NCI-H446 treated with DMSO at 0.1 percent for 48 hours (cell line): ENCODE results near the gene SHROOM2.
"Not testable (repeated sequence)": the region's sequence is repeated elsewhere in the genome, so short reads cannot be mapped to it uniquely, and the experiment has no call there.

ENCODE experiments used
- DNase-seq: peaks from one replicate; lab custom pipeline; 2025; lab: John Stamatoyannopoulos, UW

The SHROOM2 gene

DNA sequence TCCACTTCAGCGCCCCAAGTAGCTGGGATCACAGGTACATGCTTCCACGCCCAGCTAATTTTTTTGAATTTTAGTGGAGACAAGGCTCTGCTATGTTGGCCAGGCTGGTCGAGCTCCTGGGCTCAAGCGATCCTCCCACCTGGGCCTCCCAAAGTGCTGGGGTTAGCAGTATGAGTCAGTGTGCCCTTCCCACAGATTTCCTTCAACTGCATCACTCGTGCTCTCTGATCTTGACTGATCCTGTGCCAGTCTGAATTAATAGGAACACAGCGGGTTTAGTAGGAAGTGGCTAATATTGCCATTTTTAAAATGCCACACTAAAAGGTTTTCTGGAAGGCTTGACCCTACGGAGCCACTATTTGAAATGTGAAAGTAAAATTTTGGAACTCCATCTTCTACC is 4.3 kb upstream of the SHROOM2 start:
- no peak for DNase-seq

DNA sequence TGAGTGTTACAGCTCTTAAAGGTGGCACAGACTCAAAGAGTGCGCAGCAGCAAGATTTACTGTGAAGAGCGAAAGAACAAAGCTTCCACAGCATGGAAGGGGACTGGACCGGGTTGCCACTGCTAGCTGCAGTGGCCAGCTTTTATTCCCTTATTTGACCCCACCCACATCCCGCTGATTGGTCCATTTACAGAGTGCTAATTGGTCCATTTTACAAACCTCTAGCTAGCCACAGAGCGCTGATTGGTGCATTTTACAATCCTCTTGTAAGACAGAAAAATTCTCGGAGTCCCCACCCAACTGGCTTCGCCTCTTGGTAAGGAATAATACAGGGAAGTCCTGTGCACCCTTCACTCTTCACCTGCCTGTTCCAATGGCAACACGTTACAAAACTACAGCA is 1.9 kb upstream of the SHROOM2 start:
- no peak for DNase-seq

DNA sequence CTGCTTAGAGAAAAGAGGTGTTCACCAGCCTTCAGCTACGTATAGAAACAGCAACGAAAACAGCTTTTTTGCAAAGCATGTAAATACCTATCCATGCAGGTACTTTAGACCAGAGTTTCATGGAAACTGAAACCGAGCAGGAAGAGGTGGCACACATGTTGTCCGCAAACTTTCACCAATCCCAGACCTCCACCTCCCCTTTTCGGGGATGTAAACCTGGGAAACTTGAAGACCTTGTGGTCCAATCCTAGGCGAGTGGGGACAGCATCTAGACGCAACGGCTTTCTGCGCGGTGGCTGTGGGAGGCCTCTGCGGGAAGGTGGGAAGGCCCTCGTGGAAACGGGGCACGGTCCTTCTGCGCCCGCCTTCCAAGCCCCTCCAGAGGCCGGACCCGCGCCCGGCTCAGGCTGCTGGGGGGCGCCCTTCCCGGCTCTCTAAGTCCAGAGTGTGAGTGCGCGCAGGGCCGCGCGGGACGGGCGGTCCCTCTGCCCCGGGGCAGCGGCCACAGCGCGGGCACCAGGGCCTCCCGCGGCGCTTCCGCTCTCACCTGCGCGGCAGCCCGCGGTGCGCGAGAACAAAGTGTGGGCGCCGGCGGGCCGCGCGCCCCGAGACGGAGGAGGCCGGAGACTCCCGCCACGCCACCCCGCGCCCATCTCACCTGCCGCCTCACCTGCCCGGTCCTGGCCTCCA is 830 bp upstream of the SHROOM2 start:
- DNase-seq, result no peak

DNA sequence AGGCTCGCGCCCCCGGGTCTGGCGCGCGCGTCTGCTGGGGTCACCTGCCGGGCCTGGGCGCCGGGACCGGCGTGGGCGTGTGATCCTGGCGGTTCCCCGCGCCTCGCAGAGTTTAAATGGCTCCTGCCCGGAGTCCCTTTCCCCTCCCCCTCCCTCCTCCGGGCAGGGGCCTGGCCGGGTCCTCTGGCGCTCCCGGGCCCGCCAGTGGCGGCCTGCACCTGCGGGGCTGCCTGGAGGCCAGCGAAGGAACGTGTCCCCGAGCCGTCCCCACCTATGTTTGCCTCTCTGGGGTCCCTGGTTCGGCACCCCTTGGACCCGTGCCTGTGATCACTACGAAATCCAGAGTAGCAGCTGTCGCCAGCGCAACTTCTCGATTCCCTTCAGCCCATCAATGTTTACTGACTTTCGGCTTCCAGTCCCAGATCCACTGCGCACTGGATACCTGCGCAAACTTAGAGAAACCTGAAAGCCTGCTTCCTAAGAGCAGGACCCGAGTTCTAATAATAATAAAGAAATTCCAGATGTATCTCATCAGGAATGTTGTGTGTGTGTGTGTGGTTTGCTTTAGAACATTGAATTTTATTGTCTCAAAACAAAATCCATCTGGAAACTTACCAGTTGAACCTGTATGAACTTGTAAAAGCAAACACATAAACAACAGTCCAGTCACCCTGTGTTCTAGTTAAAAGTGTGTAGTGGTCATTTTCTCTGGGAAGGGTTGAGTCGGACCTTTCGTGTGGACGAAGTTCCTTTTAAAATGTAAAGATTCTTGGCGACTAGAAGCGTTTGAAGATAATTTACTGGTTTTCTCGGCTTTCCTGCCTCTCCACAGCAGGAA is 788 bp downstream of the SHROOM2 start:
- no peak for DNase-seq

DNA sequence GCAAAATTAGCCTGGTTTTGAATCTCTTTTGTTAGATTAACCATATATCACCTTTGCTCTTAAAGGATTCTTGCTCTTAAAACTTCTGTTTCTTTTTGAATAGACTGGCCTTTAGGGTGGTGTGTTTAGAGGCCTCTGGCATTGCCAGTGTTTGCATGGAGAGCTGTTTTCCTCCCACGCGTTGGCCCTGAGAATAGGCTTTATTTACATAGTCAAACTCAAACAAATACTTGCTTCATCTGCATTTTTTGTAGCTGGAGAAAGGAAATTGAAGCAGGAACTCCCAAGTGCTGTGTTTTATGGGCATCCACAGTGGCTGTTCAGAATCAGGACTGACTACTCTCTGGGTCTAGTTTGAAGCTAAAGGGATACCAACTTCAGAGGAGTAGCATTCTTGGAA is 2.7 kb downstream of the SHROOM2 start:
- DNase-seq, result no peak

DNA sequence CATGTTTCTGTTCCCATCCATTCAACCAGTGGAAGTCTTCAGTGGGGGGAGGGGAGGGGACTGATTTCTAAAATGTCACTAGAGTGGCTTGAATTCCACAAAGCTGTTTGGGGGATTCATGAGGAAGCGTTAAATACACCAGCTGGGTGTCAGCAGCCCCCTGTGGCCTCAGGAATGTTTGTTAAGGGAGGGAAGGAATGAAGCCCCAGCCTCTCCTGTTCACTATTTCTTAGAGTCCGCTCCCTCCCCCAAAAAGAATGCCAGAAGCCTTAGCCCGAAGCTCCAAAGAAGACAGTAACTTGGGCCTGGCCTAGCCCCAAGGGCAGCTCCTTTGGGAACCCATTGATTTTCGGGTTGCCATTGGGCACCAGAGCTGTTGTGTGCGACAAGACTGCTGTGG is 3.3 kb downstream of the SHROOM2 start:
- DNase-seq, result no peak

DNA sequence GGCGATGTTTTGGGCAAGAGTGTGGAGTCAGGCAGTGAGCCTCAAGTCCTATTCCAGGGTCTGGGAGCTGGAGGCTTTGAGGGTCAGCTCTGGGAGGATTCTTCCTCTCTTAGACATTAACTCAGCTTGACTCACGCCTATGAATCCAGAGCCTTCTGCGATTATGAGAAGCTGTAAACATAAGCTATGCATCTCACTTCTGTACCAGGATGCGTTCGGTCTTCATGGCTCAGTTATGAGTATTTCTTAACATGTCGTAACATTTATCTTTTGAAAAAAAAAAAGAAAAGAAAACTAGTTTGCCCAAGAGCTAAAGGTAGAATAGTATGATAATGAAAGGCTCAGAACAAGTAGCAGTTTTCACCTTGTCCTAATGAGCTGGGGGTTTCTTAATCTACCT is 4.6 kb downstream of the SHROOM2 start:
- DNase-seq, result no peak

DNA sequence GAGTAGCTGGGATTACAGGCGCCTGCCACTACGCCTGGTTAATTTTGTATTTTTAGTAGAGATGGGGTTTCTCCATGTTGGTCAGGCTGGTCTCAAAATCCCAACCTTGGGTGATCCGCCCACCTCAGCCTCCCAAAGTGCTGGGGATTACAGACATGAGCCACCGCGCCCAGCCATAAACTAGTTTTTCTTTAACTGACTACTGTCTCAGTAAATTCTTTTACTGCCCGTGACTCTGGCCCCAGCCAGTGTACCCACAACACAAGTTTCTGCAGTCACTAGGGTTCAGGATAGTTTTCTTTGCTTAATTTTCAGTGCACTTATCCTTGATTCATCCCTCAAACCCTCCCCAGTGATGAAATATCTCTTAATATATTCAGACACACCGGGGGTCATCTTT is 8.3 kb downstream of the SHROOM2 start:
- DNase-seq, result no peak

DNA sequence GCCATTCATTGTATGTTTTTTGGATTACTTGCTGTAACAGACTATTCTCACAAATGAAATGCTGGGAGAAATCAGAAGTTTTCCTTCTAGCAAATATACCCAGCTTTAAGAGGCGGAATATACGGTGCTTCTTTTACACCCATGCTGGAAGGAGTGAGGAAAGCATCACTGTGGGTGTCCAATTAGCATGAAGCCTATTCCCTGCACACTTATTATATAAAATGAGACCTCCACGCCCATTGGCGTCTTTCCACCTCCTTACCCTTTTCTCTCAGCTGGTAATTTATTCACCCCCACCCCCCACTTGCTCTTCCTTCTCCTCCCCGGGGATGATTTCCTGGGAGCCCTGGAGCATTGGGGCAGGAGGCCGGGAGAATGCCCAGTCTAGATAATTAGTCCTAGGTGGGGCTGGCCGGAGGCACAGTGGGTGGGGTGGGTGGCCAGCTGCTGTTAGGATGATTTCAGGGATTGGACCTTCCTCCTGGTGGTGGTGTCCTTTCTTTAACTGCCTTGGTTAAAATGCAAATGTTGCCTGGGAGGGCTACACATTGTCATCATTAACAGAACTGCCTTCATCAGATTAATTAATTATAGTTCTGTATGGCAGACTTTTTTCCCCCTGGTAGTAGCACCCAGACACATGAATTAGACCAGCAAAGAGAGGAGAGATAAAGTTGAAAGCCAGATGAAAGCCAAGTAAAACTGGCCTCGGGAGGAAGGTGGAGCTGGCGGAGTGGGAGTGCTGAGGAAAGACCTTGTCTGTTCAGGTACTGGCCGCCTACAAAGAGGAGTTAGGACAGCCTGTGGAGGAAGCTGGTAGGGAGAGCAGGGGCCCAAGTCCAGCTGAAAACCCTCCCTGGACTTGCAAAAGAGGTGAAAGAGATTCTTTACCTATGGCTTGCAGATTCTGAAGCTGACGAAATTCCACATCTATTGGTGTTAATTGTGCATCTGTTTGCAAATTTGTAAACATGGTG is 11.4 kb downstream of the SHROOM2 start:
- DNase-seq, result no peak

DNA sequence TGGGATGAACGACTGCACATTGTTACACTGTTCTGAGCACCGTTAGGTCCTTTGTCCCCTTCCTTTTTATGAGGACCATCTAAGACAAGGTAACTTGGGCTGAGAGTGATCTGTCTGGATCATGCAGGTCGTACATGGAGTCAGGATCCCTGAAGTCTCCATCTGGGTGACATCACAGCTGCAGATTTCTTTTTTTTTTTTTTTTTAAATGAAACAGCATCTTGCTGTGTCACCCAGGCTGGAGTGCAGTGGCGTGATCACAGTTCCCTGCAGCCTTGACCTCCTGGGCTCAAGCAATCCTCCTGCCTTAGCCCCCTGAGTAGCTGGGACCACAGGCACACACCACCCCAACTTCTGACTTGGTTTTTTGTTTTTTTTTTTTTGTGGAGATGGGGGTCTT is 16.5 kb downstream of the SHROOM2 start:
- no peak for DNase-seq

DNA sequence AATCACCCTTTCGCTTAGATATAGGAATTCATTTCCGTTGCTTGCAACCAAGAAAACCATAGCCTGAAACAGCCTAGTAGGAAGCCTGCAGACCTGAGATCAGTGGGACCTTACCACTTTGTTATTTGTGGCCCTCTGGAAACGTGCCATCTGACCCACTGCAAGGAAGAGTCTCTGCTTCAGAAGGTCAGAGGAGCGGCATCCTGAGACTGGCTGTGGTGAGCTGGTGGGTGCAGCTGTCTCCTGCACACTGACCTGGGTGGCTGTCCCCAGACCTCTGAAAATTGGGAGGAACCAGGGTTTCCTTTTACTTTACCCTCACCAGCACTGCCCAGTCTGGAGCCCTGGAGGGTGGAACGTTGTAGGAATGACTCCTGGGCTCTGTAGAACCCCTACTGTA is 18.2 kb downstream of the SHROOM2 start:
- DNase-seq, result no peak

DNA sequence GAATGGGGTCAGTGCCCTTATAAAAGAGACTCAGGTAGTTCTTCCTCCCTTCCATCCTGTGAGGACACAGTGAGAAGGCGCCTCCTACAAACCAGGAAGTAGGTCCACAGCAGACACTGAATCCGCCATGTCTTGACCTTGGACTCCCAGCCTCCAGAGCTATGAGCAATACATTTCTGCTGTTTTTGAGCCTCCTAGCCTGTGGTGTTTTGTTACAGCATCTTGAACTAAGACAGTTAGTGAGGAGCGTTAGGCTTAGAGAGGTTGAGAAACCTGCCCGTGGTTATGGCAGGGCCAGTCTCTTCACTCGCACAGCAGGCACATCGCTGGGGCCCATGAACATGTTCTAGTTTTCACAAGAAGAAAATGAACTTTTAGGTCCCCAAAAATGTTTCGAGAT is 19.7 kb downstream of the SHROOM2 start:
- DNase-seq, result no peak

DNA sequence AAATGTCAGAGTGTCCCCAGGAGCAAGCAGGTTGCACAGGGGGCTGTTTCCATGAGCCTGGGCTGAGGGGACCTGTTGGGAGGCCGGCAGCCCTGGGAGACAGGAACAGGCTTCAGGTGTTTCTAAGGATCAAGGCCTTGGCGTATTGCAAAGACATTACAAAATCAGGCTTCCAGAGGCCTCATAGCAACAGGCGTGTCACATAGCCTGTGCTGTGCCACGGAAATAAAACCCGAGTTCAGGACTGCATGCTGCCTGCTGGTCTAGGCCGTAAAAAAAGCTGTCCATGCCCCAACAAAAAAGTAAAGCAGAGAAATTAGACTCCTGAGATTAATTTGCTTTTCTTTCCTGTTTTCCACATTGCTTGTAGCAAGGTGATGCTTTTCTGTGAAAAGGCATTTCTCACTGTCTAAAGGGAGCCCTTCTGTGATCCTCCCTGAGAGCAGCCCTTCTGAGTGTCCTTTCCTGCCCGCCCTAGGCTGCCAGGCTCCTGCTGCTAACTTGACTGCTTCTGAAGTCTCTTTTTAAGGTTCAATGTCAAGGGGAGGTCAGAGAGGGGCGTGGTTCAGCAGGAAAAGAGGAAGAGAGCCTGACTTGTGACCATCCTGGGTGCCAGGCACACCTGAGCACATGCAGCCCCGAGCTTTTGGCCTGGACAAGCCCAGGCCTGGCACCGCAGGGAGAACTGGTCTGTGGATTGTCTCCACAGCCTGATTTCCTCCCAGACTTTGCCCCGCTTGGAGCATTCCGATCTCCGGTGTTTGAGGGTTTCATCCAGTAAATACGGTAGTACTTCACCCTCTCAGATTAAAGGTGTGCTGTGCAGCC is 21.3 kb downstream of the SHROOM2 start:
- no peak for DNase-seq

DNA sequence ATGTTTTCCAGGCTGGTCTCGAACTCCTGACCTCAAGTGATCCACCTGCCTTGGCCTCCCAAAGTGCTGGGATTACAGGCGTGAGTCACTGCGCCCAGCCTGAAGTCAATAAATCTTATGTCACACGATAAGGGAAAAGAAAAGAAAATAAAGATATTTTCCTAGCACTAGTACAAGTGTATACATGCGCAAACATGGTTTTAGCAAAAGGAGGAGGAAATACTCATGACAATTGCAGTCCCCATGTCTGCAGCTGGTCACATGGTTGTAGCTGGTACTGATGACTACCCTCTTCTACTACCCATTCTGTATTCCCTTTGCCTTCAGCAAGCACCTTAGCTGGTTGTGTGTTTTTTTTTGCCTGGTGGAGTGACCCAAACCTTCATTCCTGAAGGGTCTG is 23.6 kb downstream of the SHROOM2 start:
- DNase-seq, result not testable (repeated sequence)

DNA sequence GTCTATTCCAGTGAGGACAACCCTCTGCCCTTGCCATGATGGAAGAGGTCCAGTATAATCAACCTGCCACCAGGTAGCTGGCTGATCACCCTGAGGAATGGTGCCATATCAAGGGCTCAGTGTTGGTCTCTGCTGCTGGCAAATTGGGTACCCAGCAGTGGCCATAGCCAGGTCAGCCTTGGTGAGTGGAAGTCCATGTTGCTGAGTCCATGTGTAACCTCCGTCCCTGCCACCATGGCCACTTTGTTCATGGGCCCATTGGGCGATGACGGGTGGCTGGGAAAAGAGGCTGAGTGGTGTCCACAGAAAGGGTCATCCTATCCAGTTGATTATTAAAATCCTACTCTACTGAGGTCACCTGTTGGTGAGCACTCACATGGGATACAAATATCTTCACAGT is 24.9 kb downstream of the SHROOM2 start:
- not testable (repeated sequence) for DNase-seq

DNA sequence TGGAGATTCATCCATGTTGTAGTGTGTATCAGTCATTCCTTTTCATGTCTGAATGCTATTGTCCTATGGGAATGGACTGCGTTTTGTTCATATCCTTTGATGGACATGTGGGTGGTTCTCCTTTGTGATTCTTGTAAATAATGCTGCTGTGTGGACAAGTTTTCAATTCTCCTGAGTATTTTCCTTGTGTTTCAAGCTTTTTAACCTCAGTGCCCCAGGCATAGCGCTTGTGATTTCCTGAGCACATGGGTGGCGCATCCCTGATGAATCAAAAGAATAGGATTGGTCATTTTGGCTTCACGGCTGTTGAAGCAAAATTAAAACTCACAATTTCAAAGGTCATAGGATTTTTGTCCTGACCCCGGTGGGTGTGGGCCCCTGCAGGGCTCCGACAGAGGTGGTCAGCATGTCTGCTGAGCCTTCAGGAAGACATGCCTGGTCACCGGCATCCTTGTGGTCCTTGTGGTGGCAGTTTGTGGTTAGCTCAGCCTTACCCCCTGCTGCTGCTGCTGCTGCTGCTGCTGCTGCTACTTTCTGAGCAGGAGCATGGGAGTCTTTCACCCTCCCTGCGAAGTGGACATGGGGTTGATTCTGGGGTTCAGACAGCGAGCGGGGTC is 30.0 kb downstream of the SHROOM2 start:
- no peak for DNase-seq

DNA sequence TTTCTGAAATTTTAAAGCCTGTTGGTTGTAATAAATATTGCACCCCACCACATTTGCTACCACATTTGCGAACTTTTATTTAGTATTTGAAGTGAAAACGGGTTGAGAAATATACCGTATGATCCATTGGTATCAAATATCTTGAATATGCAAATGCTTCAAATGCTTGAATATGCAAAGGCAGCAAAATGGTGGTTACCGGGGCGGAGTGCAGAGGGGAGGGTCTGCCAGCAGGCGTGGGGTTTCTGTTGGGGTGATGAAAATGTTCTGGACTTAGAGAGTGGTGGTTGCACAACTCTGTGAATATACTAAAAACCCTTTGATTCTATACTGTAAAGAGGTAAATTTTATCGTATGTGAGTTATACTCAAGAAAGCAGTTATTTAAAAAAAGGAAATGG is 35.3 kb downstream of the SHROOM2 start:
- no peak for DNase-seq

DNA sequence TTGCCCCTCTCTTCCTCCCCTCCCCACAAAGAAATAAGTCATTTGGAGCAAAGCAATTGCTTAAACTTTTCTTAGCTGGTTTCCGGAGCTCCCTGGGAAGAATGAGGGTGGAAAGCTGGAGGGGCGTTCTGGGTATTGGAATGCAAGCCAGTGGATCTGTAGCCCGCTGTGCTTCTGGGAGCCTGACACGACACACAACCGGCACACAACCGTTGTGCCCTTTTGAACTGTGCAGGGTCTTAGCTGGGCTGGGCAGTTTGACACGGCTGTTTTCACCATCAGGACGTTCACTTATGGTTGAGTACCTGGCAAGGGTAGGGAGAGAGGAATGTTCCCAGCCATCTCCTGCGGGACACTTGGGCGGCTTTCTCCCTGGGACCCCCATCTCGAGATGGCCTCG is 38.3 kb downstream of the SHROOM2 start:
- no peak for DNase-seq

DNA sequence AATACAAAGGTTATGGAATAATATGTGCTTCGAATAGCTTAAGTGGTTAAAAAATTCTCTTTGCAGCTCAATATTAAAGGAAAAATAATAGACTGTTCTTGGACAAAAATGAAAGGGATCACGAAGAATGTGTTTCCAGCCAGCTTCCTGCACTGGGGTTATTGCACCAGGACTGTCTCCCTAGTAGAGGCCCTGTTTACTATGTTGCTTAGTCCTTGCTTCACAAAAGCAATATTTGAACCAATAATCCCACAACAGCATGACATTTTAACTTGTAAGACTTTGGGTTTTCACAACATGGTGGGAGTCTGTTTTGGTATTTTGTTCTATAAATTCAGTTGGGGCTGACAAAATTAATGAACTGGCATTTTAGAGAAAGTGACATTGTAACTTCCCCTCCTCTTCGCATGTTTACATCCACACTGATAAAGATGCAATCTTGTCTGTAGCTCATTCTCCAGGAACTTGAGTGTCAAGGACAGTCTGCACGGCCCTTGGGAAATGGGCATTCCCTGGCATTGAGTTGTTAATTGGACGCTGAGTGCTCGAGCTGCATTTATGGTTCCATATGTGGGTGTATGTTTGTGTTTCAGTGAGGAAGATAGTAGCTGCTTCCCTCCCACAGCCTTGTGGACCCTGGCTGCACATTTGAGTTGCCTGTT is 39.0 kb downstream of the SHROOM2 start:
- no peak for DNase-seq

DNA sequence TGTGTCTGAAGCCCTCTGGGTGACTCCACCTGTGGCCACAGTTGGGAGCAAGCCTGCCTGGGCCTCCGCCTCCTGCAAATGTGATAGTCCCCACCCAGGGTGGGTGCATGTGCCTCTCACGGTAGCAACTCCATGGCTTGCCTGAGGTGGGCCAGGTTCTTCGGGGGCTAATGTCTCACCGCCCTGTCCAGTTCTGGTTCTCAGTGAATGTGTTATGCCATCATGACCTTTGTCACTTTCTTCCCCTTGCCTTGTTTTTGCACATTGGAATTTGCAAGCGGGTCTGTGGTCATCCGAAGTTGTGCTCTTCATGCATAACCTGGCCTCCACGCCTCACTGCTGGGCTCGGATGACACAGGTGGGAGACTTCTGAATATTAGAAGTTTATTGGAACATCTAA is 39.7 kb downstream of the SHROOM2 start:
- no peak for DNase-seq
